ENCODE measurements around the gene CWF19L2.

CWF19L2 gene

GRCh38 chr11:107316426-107316825, 141.2 kb downstream of the CWF19L2 start:
- DNase-seq (ENCODE audit: low read depth in 4 of 4, low spot score in 1 of 4) = no peak

GRCh38 chr11:107307991-107308390, 149.6 kb downstream of the CWF19L2 start:
- no peak for DNase-seq (ENCODE audit: low read depth in 4 of 4, low spot score in 1 of 4)

GRCh38 chr11:107301878-107302277, 155.7 kb downstream of the CWF19L2 start:
- DNase-seq (ENCODE audit: low read depth in 4 of 4, low spot score in 1 of 4) = no peak

- no peak for DNase-seq (ENCODE audit: low read depth in 4 of 4, low spot score in 1 of 4)
Measured at GRCh38 chr11:107293677-107294344, 163.8 kb downstream of the CWF19L2 start.

GRCh38 chr11:107282195-107282594, 175.4 kb downstream of the CWF19L2 start:
- no peak for DNase-seq (ENCODE audit: low read depth in 4 of 4, low spot score in 1 of 4)

Measured in stimulated activated CD4-positive, alpha-beta T cell treated with anti-CD3 and anti-CD28 coated beads, Interleukin-1b, Interleukin-23, amount 100 ng/mL, for 24 hours (primary cell).